ENCODE data around the gene CCNI. TPM values are rescaled to one million over a fixed set of nuclear protein-coding genes. Genes with fewer than 3 reads are reported as not detected.

CCNI gene
- total and polyA plus RNA-seq, 2 of the 13 experiments (the other 11 are each of a cell fraction or from before 2014, with no cell fraction given), result 43.5 to 122 TPM

- no peak for TF ChIP-seq ZNF512 (CRISPR knock-in tag; IDR thresholded peaks at IDR 0.05)
- peak; percentile 52; the same call in 1 of the 2 replicates for TF ChIP-seq ZNF24 (IDR thresholded peaks at IDR 0.05)
- TF ChIP-seq KLF13 (CRISPR knock-in tag; IDR thresholded peaks at IDR 0.05), result no peak
- peak; percentile 95 for TF ChIP-seq CSRNP1 (CRISPR knock-in tag; IDR thresholded peaks at IDR 0.05)
- no peak for TF ChIP-seq RFX1 (IDR thresholded peaks at IDR 0.05)
- TF ChIP-seq POGZ (CRISPR knock-in tag; IDR thresholded peaks at IDR 0.05), result peak; percentile 97
- TF ChIP-seq NFYC (CRISPR knock-in tag; IDR thresholded peaks at IDR 0.05), result peak; percentile 43; the same call in 1 of the 2 replicates
- peak; percentile 91; the same call in 1 of the 2 replicates for TF ChIP-seq ZNF547 (CRISPR knock-in tag; IDR thresholded peaks at IDR 0.05)
- peak; percentile 71 for TF ChIP-seq ZNF205 (CRISPR knock-in tag; IDR thresholded peaks at IDR 0.05)
- TF ChIP-seq GFI1 (CRISPR knock-in tag; IDR thresholded peaks at IDR 0.05; ENCODE audit: borderline replicate concordance), result peak; percentile 80
- TF ChIP-seq CEBPG (CRISPR knock-in tag; IDR thresholded peaks at IDR 0.05), result 0 out of 2 replicates have a peak, but pooled peaks have one; percentile 37
- TF ChIP-seq CREM (IDR thresholded peaks at IDR 0.05), result peak; percentile 98
- TF ChIP-seq CREM (CRISPR knock-in tag; IDR thresholded peaks at IDR 0.05), result peak; percentile 75
- TF ChIP-seq ZNF12 (CRISPR knock-in tag; IDR thresholded peaks at IDR 0.05), result peak; percentile 30; the same call in 1 of the 2 replicates
- TF ChIP-seq SMARCE1 (IDR thresholded peaks at IDR 0.05; ENCODE audit: borderline replicate concordance), result no peak
- TF ChIP-seq ZNF414 (CRISPR knock-in tag; IDR thresholded peaks at IDR 0.05), result peak; percentile 91
- TF ChIP-seq TMF1 (CRISPR knock-in tag; IDR thresholded peaks at IDR 0.05; ENCODE audit: low read depth), result peak; percentile 90
- TF ChIP-seq ZNF776 (CRISPR knock-in tag; IDR thresholded peaks at IDR 0.05), result peak; percentile 67; the same call in 1 of the 2 replicates
- TF ChIP-seq ZNF234 (CRISPR knock-in tag; conservative IDR thresholded peaks at IDR 0.05), result 0 out of 2 replicates have a peak, but pooled peaks have one; percentile 37
- no peak for TF ChIP-seq ZNF10 (CRISPR knock-in tag; IDR thresholded peaks at IDR 0.05; ENCODE audit: borderline replicate concordance, low read depth)
- peak; percentile 68; the same call in 1 of the 2 replicates for TF ChIP-seq ZNF235 (CRISPR knock-in tag; IDR thresholded peaks at IDR 0.05; ENCODE audit: borderline replicate concordance)
Measured at GRCh38 chr4:77075869-77076799, at the start of gene CCNI (continued).
